PC-9 (cell line): Measurements from ENCODE around the gene CELF4.

Experiments
- CTCF ChIP-seq: fragments of 200-600 bp; sonication (generic); conservative IDR thresholded peaks from 2 replicates; pipeline ENCODE4 v1.6.1; 2017; ENCODE audit warnings: mixed run types, antibody characterized with exemption, mild to moderate bottlenecking, moderate library complexity
- EZH2 ChIP-seq: fragments of 200-600 bp; sonication (generic); IDR thresholded peaks from 2 replicates; pipeline ENCODE4 v1.8.0; 2017; ENCODE audit warnings: antibody characterized with exemption, low read depth

- no peak for TF ChIP-seq CTCF
- no peak for TF ChIP-seq EZH2
These were observed 29.6 kb downstream of the CELF4 start for GRCh38 chr18:37535968-37536367.
